ENCODE measurements around the gene FN1.

Gene FN1

GRCh38 chr2:215380699-215381098 lies 55.2 kb downstream of the FN1 start:
- no peak for DNase-seq

GRCh38 chr2:215379948-215380347 lies 55.9 kb downstream of the FN1 start:
- no peak for DNase-seq

GRCh38 chr2:215379039-215379438 lies 56.8 kb downstream of the FN1 start:
- no peak for DNase-seq

GRCh38 chr2:215378045-215378444 lies 57.8 kb downstream of the FN1 start:
- DNase-seq: no peak

GRCh38 chr2:215377283-215377682 lies 58.6 kb downstream of the FN1 start:
- DNase-seq: no peak

GRCh38 chr2:215376103-215376780 lies 59.6 kb downstream of the FN1 start:
- no peak for DNase-seq

GRCh38 chr2:215375467-215375830 lies 60.4 kb downstream of the FN1 start:
- no peak for DNase-seq

GRCh38 chr2:215374642-215375466 lies 61.0 kb downstream of the FN1 start:
- DNase-seq: no peak

GRCh38 chr2:215374002-215374401 lies 61.9 kb downstream of the FN1 start:
- no peak for DNase-seq

GRCh38 chr2:215372968-215373649 lies 62.8 kb downstream of the FN1 start:
- DNase-seq: no peak

- no peak for DNase-seq
Observed at GRCh38 chr2:215371915-215372897, 63.7 kb downstream of the FN1 start.

GRCh38 chr2:215370112-215370965 lies 65.5 kb downstream of the FN1 start:
- DNase-seq: no peak

- DNase-seq: peak; percentile 55
Observed at GRCh38 chr2:215369181-215369760, 66.6 kb downstream of the FN1 start.

- DNase-seq: no peak
Observed at GRCh38 chr2:215368493-215368809, 67.4 kb downstream of the FN1 start.

GRCh38 chr2:215367662-215368492 lies 68.0 kb downstream of the FN1 start:
- DNase-seq: no peak

GRCh38 chr2:215366440-215367032 lies 69.3 kb downstream of the FN1 start:
- DNase-seq: no peak

- DNase-seq: no peak
Observed at GRCh38 chr2:215365184-215365658, 70.6 kb downstream of the FN1 start.

- no peak for DNase-seq
Observed at GRCh38 chr2:215364157-215365155, 71.4 kb downstream of the FN1 start.
